Ovary (tissue), 3 donors: ENCODE data around the gene SAP30BP.

Source experiments
- EP300 ChIP-seq: sonication (generic); formaldehyde crosslinking; IDR thresholded peaks from one replicate; pipeline ENCODE4 v1.6.1; 2017; ENCODE audit warnings: antibody characterized with exemption
- POLR2A ChIP-seq: fragments of 450-650 bp; IDR thresholded peaks from one replicate; pipeline ENCODE4 v1.6.1; 2017; ENCODE audit warnings: antibody characterized with exemption, mild to moderate bottlenecking, moderate library complexity
- TF ChIP-seq, protein P1 (sequence below), 3 donors: fragments of 450-650 bp in 2 of 3; fragments of 200-600 bp in 1 of 3; IDR thresholded peaks; one replicate each; pipeline versions ENCODE4 v1.5.1 to v1.8.0; 2016 to 2022; ENCODE audit warnings: antibody characterized with exemption in 3 of 3, mild to moderate bottlenecking in 1 of 3
- donor health status: DM: no; HTN: no; CAD: no.

DNA sequence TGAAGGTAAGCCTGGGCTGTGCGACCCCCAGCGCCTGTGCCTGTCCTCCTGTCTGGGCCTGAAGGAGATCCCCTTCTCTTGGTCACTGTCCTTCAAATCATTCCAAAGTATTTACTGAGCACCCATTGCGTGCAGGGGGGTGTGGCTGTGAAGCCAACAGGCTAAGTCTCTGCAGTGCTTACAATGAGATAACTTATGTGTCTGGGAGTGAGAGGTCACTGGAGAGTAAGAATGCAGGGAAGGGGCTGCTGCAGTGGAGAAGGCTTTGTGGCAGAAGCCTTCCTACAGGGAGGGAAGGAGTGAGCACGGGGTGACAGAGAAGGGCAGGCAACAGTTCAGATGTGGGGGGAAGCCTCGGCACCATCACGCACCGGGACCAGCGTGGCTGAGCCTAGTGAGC lies 45.1 kb upstream of the SAP30BP start:
- TF ChIP-seq, protein P1, sequence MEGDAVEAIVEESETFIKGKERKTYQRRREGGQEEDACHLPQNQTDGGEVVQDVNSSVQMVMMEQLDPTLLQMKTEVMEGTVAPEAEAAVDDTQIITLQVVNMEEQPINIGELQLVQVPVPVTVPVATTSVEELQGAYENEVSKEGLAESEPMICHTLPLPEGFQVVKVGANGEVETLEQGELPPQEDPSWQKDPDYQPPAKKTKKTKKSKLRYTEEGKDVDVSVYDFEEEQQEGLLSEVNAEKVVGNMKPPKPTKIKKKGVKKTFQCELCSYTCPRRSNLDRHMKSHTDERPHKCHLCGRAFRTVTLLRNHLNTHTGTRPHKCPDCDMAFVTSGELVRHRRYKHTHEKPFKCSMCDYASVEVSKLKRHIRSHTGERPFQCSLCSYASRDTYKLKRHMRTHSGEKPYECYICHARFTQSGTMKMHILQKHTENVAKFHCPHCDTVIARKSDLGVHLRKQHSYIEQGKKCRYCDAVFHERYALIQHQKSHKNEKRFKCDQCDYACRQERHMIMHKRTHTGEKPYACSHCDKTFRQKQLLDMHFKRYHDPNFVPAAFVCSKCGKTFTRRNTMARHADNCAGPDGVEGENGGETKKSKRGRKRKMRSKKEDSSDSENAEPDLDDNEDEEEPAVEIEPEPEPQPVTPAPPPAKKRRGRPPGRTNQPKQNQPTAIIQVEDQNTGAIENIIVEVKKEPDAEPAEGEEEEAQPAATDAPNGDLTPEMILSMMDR (IDR thresholded peaks at IDR 0.05): no peak
- TF ChIP-seq EP300: no peak
- no peak for TF ChIP-seq POLR2A
